Mucosa of stomach (tissue), 1 donor: ENCODE results near the gene CCL8.

Experiments used
- H3K27me3 ChIP-seq: one replicate; pipeline ENCODE4 v1.7.0; 2013; ENCODE audit warnings: mild to moderate bottlenecking, low read length; ENCODE audit not compliant: control insufficient read depth, insufficient read depth
- H3K36me3 ChIP-seq: one replicate; pipeline ENCODE4 v1.7.0; 2013; ENCODE audit warnings: low read length; ENCODE audit not compliant: control insufficient read depth, insufficient read depth
- H3K4me1 ChIP-seq: one replicate; pipeline ENCODE4 v1.7.0; 2013; ENCODE audit warnings: mild to moderate bottlenecking, low read length; ENCODE audit not compliant: control insufficient read depth, insufficient read depth
- H3K4me3 ChIP-seq: one replicate; pipeline ENCODE4 v1.7.0; 2013; ENCODE audit warnings: low read length
- H3K9ac ChIP-seq: one replicate; pipeline ENCODE4 v1.7.0; 2013; ENCODE audit warnings: mild to moderate bottlenecking, low read length, moderate library complexity
- H3K9me3 ChIP-seq: one replicate; pipeline ENCODE4 v1.7.0; 2013; ENCODE audit warnings: mild to moderate bottlenecking, low read length, moderate library complexity; ENCODE audit not compliant: control insufficient read depth
- donor health status: Pancreatic carcinoma.

The CCL8 gene

GRCh38 chr17:34301986-34302385 is 17.2 kb upstream of the CCL8 start:
- H3K9me3 ChIP-seq: no peaks in the 10 kb centered on the region

GRCh38 chr17:34302636-34303035 is 16.6 kb upstream of the CCL8 start:
- Histone ChIP-seq H3K4me3 (no peak overlapping the region), H3K36me3 (no peaks in the 10 kb centered on the region)

More at GRCh38 chr17:34301986-34302385, 17.2 kb upstream of the CCL8 start:
- Histone ChIP-seq H3K9ac (no peak overlapping the region), H3K36me3 (no peaks in the 10 kb centered on the region), H3K4me3 (no peak overlapping the region), H3K4me1 (no peaks in the 10 kb centered on the region), H3K27me3 (no peaks in the 10 kb centered on the region)

DNA sequence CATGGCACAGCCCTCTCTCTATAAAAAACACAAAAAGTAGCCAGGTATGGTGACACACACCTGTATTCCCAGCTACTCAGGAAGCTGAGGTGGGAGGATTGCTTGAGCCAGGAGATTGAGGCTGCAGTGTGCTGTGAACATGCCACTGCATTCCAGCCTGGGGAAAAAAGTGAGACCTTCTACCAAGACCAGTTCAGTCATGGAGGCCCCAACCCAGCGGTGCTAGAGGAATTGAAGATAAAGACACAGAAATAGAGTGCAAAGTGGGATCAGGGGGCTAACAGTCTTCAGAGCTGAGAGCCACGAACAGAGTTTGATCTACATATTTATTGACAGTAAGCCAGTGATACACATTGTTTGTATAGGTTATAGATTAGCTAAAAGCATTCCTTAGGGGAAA is 15.6 kb upstream of the CCL8 start:
- Histone ChIP-seq H3K27me3 (no peaks in the 10 kb centered on the region), H3K36me3 (no peaks in the 10 kb centered on the region), H3K9me3 (no peaks in the 10 kb centered on the region), H3K9ac (no peak overlapping the region), H3K4me3 (no peak overlapping the region), H3K4me1 (no peaks in the 10 kb centered on the region)

More at GRCh38 chr17:34302636-34303035, 16.6 kb upstream of the CCL8 start:
- Histone ChIP-seq H3K4me1 (no peaks in the 10 kb centered on the region), H3K9ac (no peak overlapping the region), H3K27me3 (no peaks in the 10 kb centered on the region), H3K9me3 (no peaks in the 10 kb centered on the region)

GRCh38 chr17:34305061-34305460 is 14.2 kb upstream of the CCL8 start:
- H3K9ac ChIP-seq: no peak overlapping the region
- no peaks in the 10 kb centered on the region for H3K9me3 ChIP-seq
- H3K27me3 ChIP-seq: no peaks in the 10 kb centered on the region
- no peaks in the 10 kb centered on the region for H3K36me3 ChIP-seq
- H3K4me3 ChIP-seq: no peak overlapping the region
- H3K4me1 ChIP-seq: no peaks in the 10 kb centered on the region

- no peaks in the 10 kb centered on the region for H3K9me3 ChIP-seq
- H3K9ac ChIP-seq: no peak overlapping the region
- no peak overlapping the region for H3K4me3 ChIP-seq
- no peaks in the 10 kb centered on the region for H3K27me3 ChIP-seq
- H3K36me3 ChIP-seq: no peaks in the 10 kb centered on the region
- H3K4me1 ChIP-seq: no peaks in the 10 kb centered on the region
Measured at GRCh38 chr17:34305606-34306005, 13.6 kb upstream of the CCL8 start.

GRCh38 chr17:34306466-34306865 is 12.8 kb upstream of the CCL8 start:
- H3K4me3 ChIP-seq: no peak overlapping the region
- no peaks in the 10 kb centered on the region for H3K9me3 ChIP-seq
- no peaks in the 10 kb centered on the region for H3K27me3 ChIP-seq
- H3K9ac ChIP-seq: no peak overlapping the region
- no peaks in the 10 kb centered on the region for H3K4me1 ChIP-seq
- H3K36me3 ChIP-seq: no peaks in the 10 kb centered on the region

GRCh38 chr17:34307110-34307509 is 12.1 kb upstream of the CCL8 start:
- Histone ChIP-seq H3K9ac (no peak overlapping the region), H3K9me3 (no peaks in the 10 kb centered on the region), H3K4me1 (no peaks in the 10 kb centered on the region), H3K4me3 (no peak overlapping the region), H3K36me3 (no peaks in the 10 kb centered on the region), H3K27me3 (no peaks in the 10 kb centered on the region)

DNA sequence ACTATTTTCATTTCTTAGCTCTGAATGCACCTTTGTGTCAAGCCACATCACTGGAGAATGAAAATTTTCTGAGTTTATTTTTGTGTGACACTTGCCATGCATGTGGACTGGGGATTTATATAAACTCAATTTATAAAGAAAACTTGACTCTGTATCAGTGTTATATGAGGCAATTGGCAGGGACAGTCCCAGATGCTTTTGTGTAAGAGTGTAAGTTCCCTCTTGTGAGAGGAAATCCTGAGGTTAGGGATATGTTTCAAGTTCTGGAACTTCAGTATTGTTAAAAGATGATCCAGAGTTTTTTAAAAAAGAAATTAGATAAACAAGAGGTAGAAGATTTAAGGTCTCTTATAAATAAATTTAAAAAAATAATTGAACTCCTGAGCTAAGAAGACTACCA is 10.9 kb upstream of the CCL8 start:
- Histone ChIP-seq H3K9ac (no peak overlapping the region), H3K9me3 (no peaks in the 10 kb centered on the region)

DNA sequence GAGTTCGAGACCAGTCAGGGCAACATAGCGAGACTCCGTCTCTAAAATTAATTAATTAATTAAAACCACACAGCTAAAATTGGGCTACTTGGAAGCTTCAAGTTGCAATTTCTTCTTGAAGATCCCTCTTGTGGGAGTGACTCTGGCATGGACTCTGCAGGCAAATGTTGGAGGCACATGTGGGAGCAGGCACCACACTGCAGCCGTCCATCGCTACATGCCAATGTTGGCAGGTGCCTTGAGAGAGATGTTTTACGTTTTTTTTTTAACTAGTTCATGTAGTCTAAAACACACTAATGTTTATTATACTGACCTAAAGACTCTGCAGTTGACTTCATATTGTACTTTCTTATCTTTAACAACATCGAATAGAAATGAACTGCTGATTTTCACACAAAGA is 7.9 kb upstream of the CCL8 start:
- H3K4me1 ChIP-seq: no peaks in the 10 kb centered on the region
- no peaks in the 10 kb centered on the region for H3K36me3 ChIP-seq
- no peak overlapping the region for H3K9ac ChIP-seq
- no peaks in the 10 kb centered on the region for H3K9me3 ChIP-seq
- no peak overlapping the region for H3K4me3 ChIP-seq
- no peaks in the 10 kb centered on the region for H3K27me3 ChIP-seq

More for the DNA sequence above, 10.9 kb upstream of the CCL8 start:
- no peak overlapping the region for H3K4me3 ChIP-seq
- H3K4me1 ChIP-seq: no peaks in the 10 kb centered on the region
- no peaks in the 10 kb centered on the region for H3K36me3 ChIP-seq
- no peaks in the 10 kb centered on the region for H3K27me3 ChIP-seq

DNA sequence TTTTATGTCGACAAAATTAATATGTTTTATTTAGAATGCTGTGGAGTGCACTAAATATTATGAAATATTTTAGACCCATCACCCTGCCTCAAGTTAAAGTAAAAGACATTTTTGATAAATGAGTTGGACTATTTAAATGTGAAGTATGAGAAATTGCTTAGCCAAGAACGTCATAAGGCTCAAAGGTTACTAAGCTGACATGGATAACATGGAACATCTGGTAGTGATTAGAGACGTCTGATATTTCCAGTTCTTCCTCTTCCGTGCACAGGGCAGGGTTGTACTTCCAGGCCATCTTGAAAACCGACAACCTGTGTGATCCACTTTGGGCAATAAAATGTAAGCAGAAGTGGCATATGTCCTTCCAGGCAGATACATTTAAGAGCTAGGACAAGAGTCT is 7.2 kb upstream of the CCL8 start:
- Histone ChIP-seq H3K27me3 (no peaks in the 10 kb centered on the region), H3K36me3 (no peaks in the 10 kb centered on the region), H3K9ac (no peak overlapping the region), H3K4me1 (no peaks in the 10 kb centered on the region), H3K9me3 (no peaks in the 10 kb centered on the region), H3K4me3 (no peak overlapping the region)

GRCh38 chr17:34313164-34313563 is 6.1 kb upstream of the CCL8 start:
- Histone ChIP-seq H3K27me3 (no peaks in the 10 kb centered on the region), H3K9me3 (no peaks in the 10 kb centered on the region), H3K36me3 (no peaks in the 10 kb centered on the region), H3K4me3 (no peak overlapping the region), H3K4me1 (no peaks in the 10 kb centered on the region), H3K9ac (no peak overlapping the region)

GRCh38 chr17:34314279-34314678 is 5.0 kb upstream of the CCL8 start:
- Histone ChIP-seq H3K9me3 (no peaks in the 10 kb centered on the region), H3K27me3 (no peaks in the 10 kb centered on the region), H3K36me3 (no peaks in the 10 kb centered on the region), H3K4me3 (no peak overlapping the region), H3K9ac (no peak overlapping the region), H3K4me1 (no peaks in the 10 kb centered on the region)

GRCh38 chr17:34318474-34318873 is 761 bp upstream of the CCL8 start:
- no peaks in the 10 kb centered on the region for H3K4me1 ChIP-seq
- no peak overlapping the region for H3K4me3 ChIP-seq
- H3K9ac ChIP-seq: no peak overlapping the region
- H3K36me3 ChIP-seq: no peaks in the 10 kb centered on the region
- H3K27me3 ChIP-seq: no peaks in the 10 kb centered on the region
- no peaks in the 10 kb centered on the region for H3K9me3 ChIP-seq
